Brain microvascular endothelial cell (primary cell): ENCODE data around the gene LPCAT1.

Experiments
- DNase-seq: peaks from one replicate; pipeline ENCODE4 v3.0.0-alpha.2; 2020
- H3K27ac ChIP-seq: fragments of 250-450 bp; sonication (Bioruptor Pico); 2 replicates; pipeline ENCODE4 v1.5.1; 2020; ENCODE audit warnings: mild to moderate bottlenecking, moderate library complexity
- H3K27me3 ChIP-seq: fragments of 250-450 bp; sonication (Bioruptor Pico); replicated peaks from 2 replicates; pipeline ENCODE4 v1.5.1; 2020; ENCODE audit warnings: mild to moderate bottlenecking
- H3K36me3 ChIP-seq: fragments of 250-450 bp; sonication (Bioruptor Pico); replicated peaks from 2 replicates; pipeline ENCODE4 v1.5.1; 2020; ENCODE audit warnings: mild to moderate bottlenecking
- H3K4me3 ChIP-seq: 2 replicates; pipeline ENCODE4 v1.5.1; 2011; ENCODE audit warnings: low read depth, mild to moderate bottlenecking, control low read depth, low read length, moderate library complexity
- CTCF ChIP-seq: IDR thresholded peaks from 2 replicates; pipeline ENCODE4 v1.5.1; 2011; ENCODE audit warnings: low read depth, mild to moderate bottlenecking, moderate library complexity, low read length, control low read depth, inconsistent platforms; ENCODE audit errors: missing control alignments
- in situ Hi-C: cut with HindIII; loops from 2 replicates; pipeline ENCODE4 v1.10.0; 2017; ENCODE audit warnings: low sequenced_read_pairs, low pct_ligation_motif_present

Gene LPCAT1

GRCh38 chr5:1417586-1418225 lies 106.1 kb downstream of the LPCAT1 start:
- no peak for TF ChIP-seq CTCF

GRCh38 chr5:1416856-1417469 lies 106.8 kb downstream of the LPCAT1 start:
- TF ChIP-seq CTCF: no peak
- no peak for DNase-seq
- Histone ChIP-seq H3K27ac (no peak overlapping the region), H3K36me3 (no peaks in the 10 kb centered on the region), H3K4me3 (no peak overlapping the region), H3K27me3 (peaks cover 12% of the 10 kb centered on the region)
- in situ Hi-C loops: no loop called here

More at GRCh38 chr5:1417586-1418225, 106.1 kb downstream of the LPCAT1 start:
- Histone ChIP-seq H3K36me3 (no peaks in the 10 kb centered on the region), H3K27ac (no peak overlapping the region), H3K4me3 (no peak overlapping the region), H3K27me3 (peaks cover 6% of the 10 kb centered on the region)
- no peak for DNase-seq
- in situ Hi-C loops: no loop called here

GRCh38 chr5:1415626-1416360 lies 108.0 kb downstream of the LPCAT1 start:
- in situ Hi-C loops: no loop called here
- no peak for TF ChIP-seq CTCF
- no peak overlapping the region for H3K27ac ChIP-seq

GRCh38 chr5:1415059-1415425 lies 108.7 kb downstream of the LPCAT1 start:
- H3K4me3 ChIP-seq: no peak overlapping the region
- DNase-seq: no peak
- no peaks in the 10 kb centered on the region for H3K36me3 ChIP-seq
- no peak overlapping the region for H3K27ac ChIP-seq
- TF ChIP-seq CTCF: no peak
- in situ Hi-C loops: no loop called here
- peaks cover 12% of the 10 kb centered on the region for H3K27me3 ChIP-seq

More at GRCh38 chr5:1415626-1416360, 108.0 kb downstream of the LPCAT1 start:
- Histone ChIP-seq H3K36me3 (no peaks in the 10 kb centered on the region), H3K4me3 (no peak overlapping the region), H3K27me3 (peaks cover 12% of the 10 kb centered on the region)
- no peak for DNase-seq

- no peak for DNase-seq
- no peaks in the 10 kb centered on the region for H3K36me3 ChIP-seq
- no peak for TF ChIP-seq CTCF
- in situ Hi-C loops: no loop called here
- peaks cover 12% of the 10 kb centered on the region for H3K27me3 ChIP-seq
- H3K27ac ChIP-seq: no peak overlapping the region
- no peak overlapping the region for H3K4me3 ChIP-seq
Observed at GRCh38 chr5:1414311-1415058, 109.3 kb downstream of the LPCAT1 start.
